ENCODE measurements around the gene TMEM215.
"Not testable (repeated sequence)": the region's sequence is repeated elsewhere in the genome, so short reads cannot be mapped to it uniquely, and the experiment has no call there.

Gene TMEM215

DNA sequence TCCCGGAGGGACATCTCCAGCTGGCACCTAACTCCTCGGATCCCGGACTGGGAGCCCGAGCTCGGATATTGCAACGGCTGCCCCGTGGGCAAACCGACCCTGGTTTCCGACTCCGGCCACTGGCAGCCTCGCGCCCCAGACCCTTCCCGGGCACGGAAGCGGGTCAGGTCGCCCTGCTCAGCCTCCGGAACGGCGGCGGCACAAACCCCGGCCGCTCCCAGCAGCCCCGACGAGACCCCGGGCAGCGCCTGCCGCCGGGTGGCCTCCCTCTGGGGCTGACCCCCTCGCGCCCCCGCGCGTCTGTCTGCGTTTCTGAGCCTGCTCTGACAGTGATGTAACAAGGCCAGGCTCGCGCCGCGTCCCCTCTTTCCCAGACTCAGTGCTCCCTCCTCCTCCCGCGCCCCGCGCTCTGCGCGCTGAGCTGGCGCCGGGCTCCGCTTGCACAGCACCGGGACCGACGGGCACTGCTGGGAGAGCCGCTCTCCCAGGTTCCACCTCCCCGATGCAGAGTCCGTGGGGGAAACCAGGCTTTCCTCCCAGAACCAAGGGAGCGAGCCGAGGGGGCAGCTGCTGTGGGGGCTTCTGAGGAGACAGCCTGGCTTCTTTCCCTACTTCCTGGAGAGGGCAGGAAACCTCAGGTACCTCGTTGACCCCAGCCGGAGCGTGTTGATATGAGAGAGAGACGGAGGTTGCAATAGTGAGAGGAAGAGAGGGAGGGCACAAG lies at the start of gene TMEM215:
TSS of gene TMEM215 (plus strand) at position 373 of the 724 bp plus-strand sequence. CDS start 644 bp downstream, outside the sequence.
- DNase-seq (ENCODE audit: low spot score): no peak

- no peak for DNase-seq (ENCODE audit: low spot score)
Observed at GRCh38 chr9:32735476-32735875, 47.9 kb upstream of the TMEM215 start.

GRCh38 chr9:32737378-32737777 lies 46.0 kb upstream of the TMEM215 start:
- DNase-seq (ENCODE audit: low spot score): no peak

DNA sequence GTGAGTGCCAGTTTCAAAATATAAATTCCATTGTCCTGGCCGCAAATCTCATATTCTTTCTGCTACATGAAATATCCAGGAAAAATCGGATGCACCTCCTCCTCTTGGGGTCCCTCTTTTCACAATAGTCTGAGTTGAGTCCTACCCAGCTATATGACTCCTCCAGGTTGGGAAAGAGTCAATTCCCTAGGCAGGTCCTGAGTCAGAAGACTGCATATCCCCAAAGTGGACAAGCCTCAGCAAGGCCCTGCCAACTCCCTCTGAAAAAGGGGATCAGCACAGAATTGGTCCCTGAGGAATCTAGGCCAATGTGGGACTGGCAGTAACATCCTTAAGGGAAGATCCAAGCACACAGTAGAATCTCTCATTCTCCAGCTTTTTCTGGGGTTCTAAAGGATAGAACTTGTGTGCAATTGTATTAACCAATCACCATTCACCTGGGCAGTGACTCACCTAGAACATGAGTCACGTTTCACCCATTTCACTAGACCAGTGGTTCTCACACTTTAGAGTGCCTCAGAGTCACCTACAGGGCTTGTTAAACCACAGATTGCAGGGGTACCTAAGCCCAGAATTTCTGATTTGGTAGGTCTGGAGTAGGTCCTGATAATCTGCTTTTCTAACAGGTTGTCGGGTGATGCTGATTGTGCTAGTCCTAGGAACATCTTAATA lies 44.7 kb upstream of the TMEM215 start:
- no peak for DNase-seq (ENCODE audit: low spot score)

DNA sequence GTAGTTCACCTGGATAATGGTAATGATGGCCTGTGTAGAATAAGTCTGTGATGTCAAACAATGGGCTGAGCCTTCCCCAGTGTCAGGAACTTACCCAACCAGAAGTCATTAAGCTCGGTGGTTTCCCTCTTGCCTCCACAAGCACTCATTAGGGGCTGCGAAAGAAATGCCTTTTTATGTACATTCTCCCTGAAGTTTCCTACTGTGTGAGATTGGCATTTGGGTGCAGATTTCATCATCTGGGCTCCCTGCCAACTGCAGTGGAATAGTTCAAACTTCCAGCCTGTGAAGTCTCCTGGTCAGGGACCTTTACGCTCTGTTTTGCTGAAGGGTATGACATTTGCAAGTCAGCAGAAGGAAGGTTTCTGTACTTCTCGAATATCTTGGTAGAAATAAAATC lies 41.6 kb upstream of the TMEM215 start:
- DNase-seq (ENCODE audit: low spot score): no peak

DNA sequence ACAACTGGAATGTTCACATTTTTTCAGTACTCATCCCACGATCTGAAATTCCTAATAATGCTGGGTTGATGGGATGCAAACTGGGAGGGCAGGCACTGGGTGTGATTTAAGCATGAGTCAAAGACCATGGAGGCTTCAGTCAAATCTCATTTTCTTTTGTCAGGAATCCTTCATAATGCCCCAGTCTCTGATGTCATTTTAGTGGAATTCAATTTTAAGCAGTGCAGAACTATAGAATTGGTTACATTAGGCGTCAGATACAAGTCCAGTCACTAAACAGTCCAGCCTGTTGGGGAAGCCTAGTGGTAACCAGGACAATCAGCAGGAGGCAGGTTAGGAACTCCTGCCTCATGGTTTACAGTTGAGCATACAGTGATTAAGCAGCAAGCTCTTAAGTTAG lies 41.0 kb upstream of the TMEM215 start:
- DNase-seq (ENCODE audit: low spot score): no peak

DNA sequence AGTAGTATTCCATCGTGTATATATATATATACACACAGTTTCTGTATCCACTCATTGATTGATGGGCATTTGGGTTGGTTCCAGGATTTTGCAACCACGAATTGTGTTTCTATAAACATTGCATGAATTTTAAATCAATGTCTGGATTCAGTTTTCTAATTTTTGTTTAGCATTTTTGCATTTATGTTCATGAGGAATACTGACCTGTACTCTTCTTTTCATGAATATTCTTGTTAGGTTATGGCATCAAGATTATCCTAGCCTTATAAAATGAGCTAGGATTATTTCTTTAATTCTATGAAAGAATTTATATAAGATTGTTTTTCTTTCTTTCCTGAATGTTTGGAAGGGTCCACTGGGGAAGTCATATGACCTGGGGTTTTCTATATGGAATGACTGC lies 35.3 kb upstream of the TMEM215 start:
- DNase-seq (ENCODE audit: low spot score): no peak

GRCh38 chr9:32755730-32756129 lies 27.6 kb upstream of the TMEM215 start:
- no peak for DNase-seq (ENCODE audit: low spot score)

DNA sequence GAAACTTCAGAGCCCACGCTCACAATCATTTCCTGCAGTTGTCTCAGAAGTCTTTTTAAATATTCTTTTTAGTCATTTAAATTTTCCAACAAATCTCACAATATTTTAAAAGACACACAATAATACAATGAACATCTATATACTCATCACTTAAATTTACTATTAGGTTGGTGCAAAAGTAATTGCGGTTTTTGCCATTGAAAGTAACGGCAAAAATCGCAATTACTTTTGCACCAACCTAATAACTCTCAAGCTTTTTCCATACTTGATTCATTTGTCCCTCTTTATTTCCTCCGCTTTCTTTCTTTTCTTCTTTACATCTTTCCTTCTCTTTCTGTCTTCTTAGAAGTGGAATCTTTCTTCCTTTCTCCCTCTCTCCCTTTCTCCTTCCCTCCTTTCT lies 19.2 kb upstream of the TMEM215 start:
- no peak for DNase-seq (ENCODE audit: low spot score)

DNA sequence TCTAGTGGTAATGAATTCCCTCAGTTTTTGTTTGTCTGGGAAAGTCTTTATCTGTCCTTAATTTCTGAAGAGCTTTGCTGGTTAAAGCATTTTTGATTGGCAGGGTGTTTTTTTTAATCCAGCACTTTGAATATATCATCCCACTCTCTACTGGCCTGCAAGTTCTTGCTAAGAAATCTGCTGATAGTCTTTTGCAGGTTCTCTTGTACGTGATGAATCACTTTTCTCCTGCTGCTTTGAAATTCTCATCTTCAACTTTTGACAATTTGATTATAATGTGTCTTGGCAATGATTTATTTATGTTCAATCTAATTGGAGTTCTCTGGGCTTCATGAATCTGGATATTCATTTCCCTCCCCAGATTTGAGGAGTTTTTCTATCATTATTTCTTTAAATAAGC lies 8.1 kb upstream of the TMEM215 start:
- DNase-seq (ENCODE audit: low spot score): no peak

- no peak for DNase-seq (ENCODE audit: low spot score)
Observed at GRCh38 chr9:32776201-32776600, 7.1 kb upstream of the TMEM215 start.

DNA sequence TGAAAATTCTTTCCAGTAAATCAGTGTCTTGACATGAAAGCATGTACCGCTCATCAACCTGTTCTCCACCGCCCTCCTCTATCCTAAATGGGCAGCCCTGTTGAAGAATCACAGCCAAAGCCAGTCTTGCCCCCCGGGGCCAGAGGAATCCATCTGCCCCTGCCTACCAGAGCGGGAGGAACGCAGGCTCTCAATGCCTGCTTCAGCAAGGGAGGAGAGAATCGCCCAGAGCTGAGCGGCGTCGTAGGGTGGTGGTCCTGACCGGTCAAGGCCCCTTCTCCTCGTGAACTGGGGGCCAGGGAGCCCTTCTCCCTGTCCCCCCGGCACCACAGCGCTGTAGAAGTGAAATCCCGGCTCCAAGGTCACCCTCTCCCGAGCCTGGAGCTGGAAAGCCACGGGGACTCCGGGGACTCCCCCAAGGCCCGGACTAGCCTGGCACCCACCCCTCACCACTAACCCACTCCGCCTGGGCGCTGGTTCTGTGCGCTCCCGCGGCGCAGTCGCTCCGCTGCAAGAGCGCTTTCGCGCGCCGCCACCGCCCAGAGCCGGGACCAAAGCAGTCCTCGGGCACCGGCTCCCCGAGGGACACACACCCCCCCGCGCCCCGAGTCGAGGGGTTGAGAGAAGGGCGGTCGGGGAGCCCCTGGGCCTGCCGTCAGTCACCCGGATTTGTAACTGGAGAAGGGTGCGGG lies 718 bp upstream of the TMEM215 start:
- DNase-seq (ENCODE audit: low spot score): no peak

DNA sequence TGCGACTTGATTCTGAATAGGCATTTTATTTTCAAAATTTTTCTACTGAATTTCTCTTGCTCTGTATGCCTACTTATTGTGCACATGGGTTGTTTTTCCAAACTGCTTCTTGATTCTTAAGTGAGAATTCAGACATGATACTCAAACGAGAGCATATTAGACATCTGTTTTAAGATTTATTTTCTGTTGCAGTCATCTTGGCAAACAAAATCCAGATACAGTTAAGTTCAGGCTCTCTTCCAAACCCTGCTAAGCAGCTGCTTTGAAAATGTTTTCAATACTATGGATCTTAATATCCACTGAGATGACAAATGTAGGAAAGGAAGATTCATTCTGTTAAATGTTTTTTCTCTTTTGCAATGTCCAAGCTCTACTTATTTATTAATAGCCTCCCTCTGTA lies 4.5 kb downstream of the TMEM215 start:
- no peak for DNase-seq (ENCODE audit: low spot score)

DNA sequence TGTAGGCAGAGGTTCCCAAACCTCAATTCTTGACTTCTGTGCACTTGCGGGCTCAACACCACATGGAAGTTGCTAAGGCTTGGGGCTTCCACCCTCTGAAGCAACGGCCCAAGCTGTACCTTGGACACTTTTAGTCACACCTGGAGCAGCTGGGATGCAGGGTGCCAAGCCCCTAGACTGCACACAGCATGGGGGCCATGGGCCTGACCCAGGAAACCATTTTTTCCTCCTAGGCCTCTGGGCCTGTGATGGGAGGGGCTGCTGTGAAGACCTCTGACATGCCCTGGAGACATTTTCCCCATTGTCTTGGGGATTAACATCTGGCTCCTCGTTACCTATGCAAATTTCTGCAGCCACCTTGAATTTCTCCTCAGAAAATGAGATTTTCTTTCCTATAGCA lies 12.7 kb downstream of the TMEM215 start:
- not testable (repeated sequence) for DNase-seq (ENCODE audit: low spot score)

DNA sequence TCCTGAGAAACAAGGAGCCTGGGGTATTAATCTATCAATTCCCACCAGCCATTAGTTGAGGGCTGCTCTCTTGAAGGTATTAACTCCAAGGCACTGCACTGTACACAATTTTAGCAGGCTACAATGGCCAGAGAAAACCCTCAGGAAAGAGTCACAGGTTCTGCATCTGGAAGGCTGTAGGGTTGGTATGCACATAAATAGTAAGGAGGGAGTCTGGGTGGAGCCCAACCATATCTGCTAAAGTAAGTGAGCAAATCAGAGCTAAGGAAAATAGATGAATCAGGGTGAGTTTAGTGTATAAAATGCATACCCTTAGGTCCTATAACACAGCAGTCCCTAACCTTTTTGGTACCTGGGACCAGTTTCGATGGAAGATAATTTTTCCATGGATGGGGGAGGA lies 18.2 kb downstream of the TMEM215 start:
- DNase-seq (ENCODE audit: low spot score): no peak

- DNase-seq (ENCODE audit: low spot score): no peak
Observed at GRCh38 chr9:32807217-32807616, 23.9 kb downstream of the TMEM215 start.

GRCh38 chr9:32811246-32811645 lies 27.9 kb downstream of the TMEM215 start:
- DNase-seq (ENCODE audit: low spot score): no peak

DNA sequence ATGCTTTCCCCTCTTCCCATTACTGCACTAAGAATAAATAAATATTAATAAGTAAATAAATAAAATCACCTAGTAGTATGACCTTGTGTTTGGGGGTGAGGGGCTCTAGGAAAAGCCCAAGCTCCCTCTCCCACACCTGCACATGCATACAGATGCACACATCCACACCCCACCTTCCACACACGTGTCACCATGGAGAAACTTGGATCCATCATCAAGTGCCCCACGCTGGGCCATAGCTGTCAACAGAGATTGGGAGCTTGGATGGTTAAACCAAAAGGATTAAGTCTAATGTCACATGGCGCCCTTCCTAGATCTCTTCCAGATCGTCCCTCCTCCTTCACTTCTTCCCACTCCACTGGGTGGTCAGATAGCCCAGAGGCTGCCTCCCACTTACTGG lies 37.0 kb downstream of the TMEM215 start:
- no peak for DNase-seq (ENCODE audit: low spot score)

DNA sequence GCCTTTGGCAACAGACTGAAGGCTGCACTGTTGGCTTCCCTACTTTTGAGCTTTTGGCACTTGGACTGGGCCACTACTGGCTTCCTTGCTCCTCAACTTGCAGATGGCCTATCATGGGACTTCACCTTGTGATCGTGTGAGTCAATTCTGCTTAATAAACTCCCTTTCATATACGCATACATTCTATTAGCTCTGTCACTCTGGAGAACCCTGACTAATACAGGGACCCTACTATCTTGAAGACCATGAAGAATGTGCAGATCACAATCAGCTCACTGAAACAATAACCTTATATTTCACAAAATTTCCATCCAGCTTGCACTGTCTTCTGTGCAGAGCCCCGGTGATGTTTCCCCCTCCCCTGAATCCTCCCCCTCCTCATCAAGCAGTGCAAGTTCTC lies 39.8 kb downstream of the TMEM215 start:
- no peak for DNase-seq (ENCODE audit: low spot score)

DNA sequence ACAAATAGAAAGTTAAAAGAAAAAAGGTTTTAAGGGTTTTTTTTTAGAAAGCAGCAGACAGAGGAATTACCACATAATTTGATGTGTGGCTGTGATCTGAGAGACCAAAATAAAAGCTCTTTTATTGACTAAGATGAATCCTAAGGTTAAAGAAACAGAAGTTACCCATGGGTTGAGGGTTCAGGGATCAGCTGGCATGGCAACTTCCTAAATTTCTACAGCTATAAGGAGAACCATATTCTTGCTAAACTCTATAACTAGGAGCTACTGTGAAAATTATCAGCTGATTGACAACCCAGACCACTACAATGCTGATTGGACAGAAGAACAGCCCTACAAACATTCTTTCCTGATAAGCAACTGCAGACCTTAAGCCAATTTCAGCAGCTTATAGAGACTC lies 40.2 kb downstream of the TMEM215 start:
- DNase-seq (ENCODE audit: low spot score): no peak

GRCh38 chr9:32825203-32825602 lies 41.9 kb downstream of the TMEM215 start:
- DNase-seq (ENCODE audit: low spot score): no peak

DNA sequence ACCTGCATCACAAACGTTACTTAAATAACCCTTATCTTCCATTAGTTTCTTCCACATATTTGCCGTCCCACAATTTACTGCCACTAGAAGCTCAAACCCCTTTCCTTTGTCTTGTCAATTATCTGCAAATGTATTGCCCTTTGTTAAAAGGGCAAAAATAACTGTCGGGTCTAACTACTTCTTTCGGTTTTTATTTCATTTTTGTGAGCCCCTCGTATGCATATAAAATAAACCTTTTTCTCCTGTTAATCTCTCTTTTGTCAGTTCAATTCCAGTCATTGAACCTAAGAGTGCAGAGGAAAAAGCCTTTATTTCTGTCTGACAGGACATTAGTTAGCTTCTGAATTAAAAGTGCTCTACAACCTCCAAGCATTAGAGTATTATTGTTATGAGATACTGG lies 45.5 kb downstream of the TMEM215 start:
- no peak for DNase-seq (ENCODE audit: low spot score)

DNA sequence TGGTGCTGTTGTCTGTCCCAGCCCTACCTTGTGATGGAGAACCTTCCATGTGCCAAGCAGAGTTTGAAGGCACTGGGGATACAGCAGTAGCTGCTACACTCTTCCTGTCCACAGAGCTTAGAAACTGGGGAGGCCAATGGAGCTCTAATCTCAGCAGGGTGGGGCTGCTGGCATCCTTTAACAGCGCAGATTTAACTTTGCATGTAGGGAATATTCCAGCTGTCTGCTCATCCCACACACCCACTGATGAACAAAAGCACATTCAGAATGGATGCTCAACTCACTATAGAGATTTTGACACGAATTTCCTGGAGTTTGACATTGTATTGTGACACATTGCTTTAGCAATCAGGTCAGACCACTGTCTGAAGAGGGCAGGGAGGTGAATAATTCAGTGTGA lies 49.0 kb downstream of the TMEM215 start:
- DNase-seq (ENCODE audit: low spot score): no peak
